WERI-Rb-1 (cell line): ENCODE results near the gene GUCA1A.
"Not testable (repeated sequence)": the region's sequence is repeated elsewhere in the genome, so short reads cannot be mapped to it uniquely, and the experiment has no call there.

Source experiments
- DNase-seq: peaks from one replicate; pipeline ENCODE4 v3.0.0-alpha.2; 2020
- H3K27ac ChIP-seq: fragments of 250-450 bp; sonication (Bioruptor Pico); 2 replicates; pipeline ENCODE4 v1.5.1; 2020; ENCODE audit warnings: mild to moderate bottlenecking, moderate library complexity
- H3K27me3 ChIP-seq: fragments of 250-450 bp; sonication (Bioruptor Pico); 2 replicates; pipeline ENCODE4 v1.5.1; 2021; ENCODE audit warnings: mild to moderate bottlenecking, low read depth, moderate library complexity; ENCODE audit not compliant: insufficient read depth, severe bottlenecking
- H3K36me3 ChIP-seq: fragments of 250-450 bp; sonication (Bioruptor Pico); 2 replicates; pipeline ENCODE4 v1.5.1; 2020; ENCODE audit warnings: mild to moderate bottlenecking, moderate library complexity
- H3K4me3 ChIP-seq: 2 replicates; pipeline ENCODE4 v1.5.1; 2011; ENCODE audit warnings: low read depth, mild to moderate bottlenecking, control low read depth, low read length
- H3K9me3 ChIP-seq: fragments of 250-450 bp; sonication (Bioruptor Pico); 2 replicates; pipeline ENCODE4 v1.5.1; 2021; ENCODE audit warnings: mild to moderate bottlenecking, moderate library complexity; ENCODE audit not compliant: severe bottlenecking
- TF ChIP-seq, protein P1 (sequence below): IDR thresholded peaks from 2 replicates; pipeline ENCODE4 v1.5.1; 2011; ENCODE audit warnings: low read depth, mild to moderate bottlenecking, control low read depth, inconsistent platforms, low read length

The GUCA1A gene

DNA sequence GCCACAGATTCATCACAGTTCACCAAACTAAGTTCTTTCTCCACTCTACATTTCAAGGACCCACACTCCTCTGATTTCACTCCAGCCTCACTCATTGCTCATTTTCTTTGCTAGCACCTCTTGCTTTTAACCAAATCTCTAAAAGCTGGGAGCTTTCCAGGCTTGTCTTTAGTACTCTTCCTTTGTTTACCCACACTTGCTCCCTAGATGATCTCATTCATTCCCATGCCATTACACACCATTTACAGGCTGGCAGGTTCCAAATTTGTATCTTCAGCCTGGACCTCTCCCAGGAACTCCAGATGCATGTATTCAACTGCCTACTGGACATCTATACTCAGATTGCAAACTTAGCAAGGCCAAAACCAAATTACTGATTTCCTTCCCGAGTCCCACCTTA lies 26.9 kb downstream of the GUCA1A start:
- peaks cover 7% of the 10 kb centered on the region for H3K36me3 ChIP-seq
- no peaks in the 10 kb centered on the region for H3K9me3 ChIP-seq
- no peaks in the 10 kb centered on the region for H3K27me3 ChIP-seq
- TF ChIP-seq, protein P1, sequence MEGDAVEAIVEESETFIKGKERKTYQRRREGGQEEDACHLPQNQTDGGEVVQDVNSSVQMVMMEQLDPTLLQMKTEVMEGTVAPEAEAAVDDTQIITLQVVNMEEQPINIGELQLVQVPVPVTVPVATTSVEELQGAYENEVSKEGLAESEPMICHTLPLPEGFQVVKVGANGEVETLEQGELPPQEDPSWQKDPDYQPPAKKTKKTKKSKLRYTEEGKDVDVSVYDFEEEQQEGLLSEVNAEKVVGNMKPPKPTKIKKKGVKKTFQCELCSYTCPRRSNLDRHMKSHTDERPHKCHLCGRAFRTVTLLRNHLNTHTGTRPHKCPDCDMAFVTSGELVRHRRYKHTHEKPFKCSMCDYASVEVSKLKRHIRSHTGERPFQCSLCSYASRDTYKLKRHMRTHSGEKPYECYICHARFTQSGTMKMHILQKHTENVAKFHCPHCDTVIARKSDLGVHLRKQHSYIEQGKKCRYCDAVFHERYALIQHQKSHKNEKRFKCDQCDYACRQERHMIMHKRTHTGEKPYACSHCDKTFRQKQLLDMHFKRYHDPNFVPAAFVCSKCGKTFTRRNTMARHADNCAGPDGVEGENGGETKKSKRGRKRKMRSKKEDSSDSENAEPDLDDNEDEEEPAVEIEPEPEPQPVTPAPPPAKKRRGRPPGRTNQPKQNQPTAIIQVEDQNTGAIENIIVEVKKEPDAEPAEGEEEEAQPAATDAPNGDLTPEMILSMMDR, result no peak
- no peak overlapping the region for H3K27ac ChIP-seq
- no peak overlapping the region for H3K4me3 ChIP-seq
- DNase-seq, result no peak

- TF ChIP-seq, protein P1, result no peak
- Histone ChIP-seq H3K4me3 (no peak overlapping the region), H3K27me3 (no peaks in the 10 kb centered on the region), H3K9me3 (no peaks in the 10 kb centered on the region), H3K36me3 (peaks cover 14% of the 10 kb centered on the region), H3K27ac (0 out of 2 replicates have a peak overlapping the region, but pooled peaks have one; percentile 7)
- no peak for DNase-seq
Measured at GRCh38 chr6:42201382-42201781, 28.2 kb downstream of the GUCA1A start.

- H3K9me3 ChIP-seq, H3K27me3 ChIP-seq: not testable (repeated sequence)
- Histone ChIP-seq H3K36me3 (peaks cover 18% of the 10 kb centered on the region), H3K4me3 (peak overlapping the region; percentile 7; the same call in 1 of the 2 replicates), H3K27ac (peak overlapping the region; percentile 53)
- peak; percentile 96 for DNase-seq
Measured at GRCh38 chr6:42202131-42202915, 29.2 kb downstream of the GUCA1A start.

DNA sequence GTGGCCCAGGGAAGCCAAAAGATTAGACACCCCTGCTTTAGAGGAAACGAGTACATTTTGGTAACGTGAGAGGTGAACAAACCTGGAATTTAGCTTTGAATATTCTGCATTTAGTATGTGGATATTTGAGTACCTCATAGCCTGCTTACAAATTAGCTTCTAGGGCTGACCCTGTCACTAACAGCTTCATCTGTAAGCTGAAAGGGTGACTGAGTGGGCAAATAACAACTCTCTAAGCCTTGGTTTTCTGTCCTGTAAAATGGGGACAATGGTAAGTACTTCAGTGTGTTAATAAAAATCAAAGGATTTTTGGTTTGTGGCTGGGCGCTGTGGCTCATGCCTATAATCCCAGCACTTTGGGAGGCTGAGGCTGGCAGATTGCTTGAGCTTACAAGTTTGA lies 30.0 kb downstream of the GUCA1A start:
- DNase-seq, result no peak
- TF ChIP-seq, protein P1, result no peak
- Histone ChIP-seq H3K27ac (peak overlapping the region; percentile 53), H3K9me3 (no peaks in the 10 kb centered on the region), H3K36me3 (peaks cover 18% of the 10 kb centered on the region), H3K4me3 (no peak overlapping the region), H3K27me3 (no peaks in the 10 kb centered on the region)

- Histone ChIP-seq H3K27ac (no peak overlapping the region), H3K36me3 (peaks cover 35% of the 10 kb centered on the region), H3K9me3 (no peaks in the 10 kb centered on the region), H3K4me3 (no peak overlapping the region), H3K27me3 (no peaks in the 10 kb centered on the region)
- TF ChIP-seq, protein P1, result no peak
- DNase-seq, result no peak
Measured at GRCh38 chr6:42204768-42205282, 31.7 kb downstream of the GUCA1A start.

- not testable (repeated sequence) for H3K27me3 ChIP-seq, DNase-seq, H3K9me3 ChIP-seq, H3K4me3 ChIP-seq, H3K27ac ChIP-seq
- peaks cover 53% of the 10 kb centered on the region for H3K36me3 ChIP-seq
Measured at GRCh38 chr6:42207559-42207958, 34.4 kb downstream of the GUCA1A start.
